ENCODE data around the gene ZNF687.

The ZNF687 gene

GRCh38 chr1:151237678-151238466 lies 44.2 kb upstream of the ZNF687 start:
- no peak overlapping the region for H3K4me2 ChIP-seq (ENCODE audit: low read length)
- no peaks in the 10 kb centered on the region for H3F3A ChIP-seq (ENCODE audit: control insufficient read depth, insufficient read depth)

GRCh38 chr1:151238467-151238739 lies 43.7 kb upstream of the ZNF687 start:
- no peaks in the 10 kb centered on the region for H3K27me3 ChIP-seq (ENCODE audit: control insufficient read depth, low read length)
- H3K4me2 ChIP-seq (ENCODE audit: low read length), result no peak overlapping the region
- no peak overlapping the region for H3K27ac ChIP-seq (ENCODE audit: low read depth, low read length)
- no peak overlapping the region for H3K4me3 ChIP-seq (ENCODE audit: low read length)
- peaks cover 7% of the 10 kb centered on the region; the same call in 1 of the 2 replicates for H3K4me1 ChIP-seq (ENCODE audit: control insufficient read depth, low read length)
- H3K36me3 ChIP-seq (ENCODE audit: control insufficient read depth, low read length), result peaks cover 96% of the 10 kb centered on the region
- H3F3A ChIP-seq (ENCODE audit: control insufficient read depth, insufficient read depth), result no peaks in the 10 kb centered on the region
- H3K79me2 ChIP-seq (ENCODE audit: control insufficient read depth, low read length), result peaks cover 3% of the 10 kb centered on the region
- no peaks in the 10 kb centered on the region for H3K9me2 ChIP-seq (replicated peaks; ENCODE audit: control insufficient read depth, low read length)
- H4K20me1 ChIP-seq (ENCODE audit: control insufficient read depth, insufficient read depth, low read depth, low read length), result no peaks in the 10 kb centered on the region; the same call in 1 of the 2 replicates
- TF ChIP-seq CTCF (IDR thresholded peaks at IDR 0.05; ENCODE audit: low read depth, low read length, poor library complexity, severe bottlenecking), result no peak
- no peak for TF ChIP-seq EZH2phosphoT487 (IDR thresholded peaks at IDR 0.05; ENCODE audit: borderline replicate concordance, low read length)
- H3K9me3 ChIP-seq (ENCODE audit: control insufficient read depth, insufficient read depth, low read length), result no peaks in the 10 kb centered on the region

More at GRCh38 chr1:151237678-151238466, 44.2 kb upstream of the ZNF687 start:
- Histone ChIP-seq H3K9me3 (ENCODE audit: control insufficient read depth, insufficient read depth, low read length) (no peaks in the 10 kb centered on the region), H3K79me2 (ENCODE audit: control insufficient read depth, low read length) (peaks cover 3% of the 10 kb centered on the region), H3K27ac (ENCODE audit: low read depth, low read length) (no peak overlapping the region), H4K20me1 (ENCODE audit: control insufficient read depth, insufficient read depth, low read depth, low read length) (no peaks in the 10 kb centered on the region; the same call in 1 of the 2 replicates), H3K36me3 (ENCODE audit: control insufficient read depth, low read length) (peaks cover 91% of the 10 kb centered on the region), H3K4me1 (ENCODE audit: control insufficient read depth, low read length) (peaks cover 7% of the 10 kb centered on the region; the same call in 1 of the 2 replicates), H3K27me3 (ENCODE audit: control insufficient read depth, low read length) (no peaks in the 10 kb centered on the region), H3K4me3 (ENCODE audit: low read length) (no peak overlapping the region), H3K9me2 (replicated peaks; ENCODE audit: control insufficient read depth, low read length) (no peaks in the 10 kb centered on the region)
- TF ChIP-seq EZH2phosphoT487 (IDR thresholded peaks at IDR 0.05; ENCODE audit: borderline replicate concordance, low read length), result no peak
- TF ChIP-seq CTCF (IDR thresholded peaks at IDR 0.05; ENCODE audit: low read depth, low read length, poor library complexity, severe bottlenecking), result no peak

GRCh38 chr1:151242442-151242841 lies 39.7 kb upstream of the ZNF687 start:
- Histone ChIP-seq H3K27ac (ENCODE audit: low read depth, low read length) (no peak overlapping the region), H3K36me3 (ENCODE audit: control insufficient read depth, low read length) (peaks cover 95% of the 10 kb centered on the region), H3K79me2 (ENCODE audit: control insufficient read depth, low read length) (no peaks in the 10 kb centered on the region), H3K4me2 (ENCODE audit: low read length) (no peak overlapping the region), H3K4me3 (ENCODE audit: low read length) (no peak overlapping the region), H3F3A (ENCODE audit: control insufficient read depth, insufficient read depth) (no peaks in the 10 kb centered on the region), H3K27me3 (ENCODE audit: control insufficient read depth, low read length) (no peaks in the 10 kb centered on the region), H4K20me1 (ENCODE audit: control insufficient read depth, insufficient read depth, low read depth, low read length) (no peaks in the 10 kb centered on the region; the same call in 1 of the 2 replicates), H3K4me1 (ENCODE audit: control insufficient read depth, low read length) (peaks cover 3% of the 10 kb centered on the region; the same call in 1 of the 2 replicates), H3K9me2 (replicated peaks; ENCODE audit: control insufficient read depth, low read length) (no peaks in the 10 kb centered on the region), H3K9me3 (ENCODE audit: control insufficient read depth, insufficient read depth, low read length) (no peaks in the 10 kb centered on the region)
- TF ChIP-seq EZH2phosphoT487 (IDR thresholded peaks at IDR 0.05; ENCODE audit: borderline replicate concordance, low read length) (no peak), CTCF (IDR thresholded peaks at IDR 0.05; ENCODE audit: low read depth, low read length, poor library complexity, severe bottlenecking) (no peak)

All from DOHH2 (cell line).